Caco-2 (cell line): Measurements from ENCODE around the gene LRRC10B. TPM values are rescaled to one million over a fixed set of nuclear protein-coding genes. Genes with fewer than 3 reads are reported as not detected.

Experiments used
- BruUV-seq: library from RNA; stranded (reverse); fragments of 400-500 nt; replicated peaks from 2 replicates; lab custom pipeline; 2021; lab: Mats Ljungman, UMichigan
- CTCF ChIA-PET: fragments of 300-600 bp; sonication (Branson Sonifier 250); formaldehyde crosslinking; loops from one replicate; lab custom pipeline; 2022; ENCODE audit warnings: antibody characterized with exemption; lab: Charles Lee
- POLR2A ChIA-PET: fragments of 300-600 bp; sonication (Branson Sonifier 250); formaldehyde crosslinking; loops from one replicate; lab custom pipeline; 2022; ENCODE audit warnings: antibody characterized with exemption; lab: Charles Lee
- DNase-seq, 2 experiments: peaks; one replicate each; pipeline versions ENCODE4 v3.0.0 to v3.0.0-alpha.2; 2020 to 2022
- H3K27me3 ChIP-seq: replicated peaks from 2 replicates; pipeline ENCODE4 v1.6.0; 2011; ENCODE audit warnings: low read length; ENCODE audit not compliant: control insufficient read depth, insufficient read depth
- H3K36me3 ChIP-seq: 2 replicates; pipeline ENCODE4 v1.5.1; 2011; ENCODE audit warnings: low read length; ENCODE audit not compliant: control insufficient read depth, insufficient read depth
- H3K4me1 ChIP-seq: fragments of 250-450 bp; sonication (Bioruptor Pico); 2 replicates; pipeline ENCODE4 v1.5.1; 2020; ENCODE audit warnings: mild to moderate bottlenecking
- H3K4me3 ChIP-seq: 2 replicates; pipeline ENCODE4 v1.5.1; 2011; ENCODE audit warnings: low read depth, mild to moderate bottlenecking, control low read depth, low read length
- H3K9me3 ChIP-seq: fragments of 250-450 bp; sonication (Bioruptor Pico); 2 replicates; pipeline ENCODE4 v1.5.1; 2020; ENCODE audit warnings: mild to moderate bottlenecking, moderate library complexity
- H3K27ac Mint-ChIP-seq: one replicate; pipeline ENCODE4 v1.8.0; 2022; ENCODE audit warnings: mixed read lengths; ENCODE audit not compliant: unreplicated experiment
- H3K27me3 Mint-ChIP-seq: one replicate; pipeline ENCODE4 v1.8.0; 2022; ENCODE audit warnings: mixed read lengths; ENCODE audit not compliant: insufficient read depth, unreplicated experiment
- H3K36me3 Mint-ChIP-seq: one replicate; pipeline ENCODE4 v1.8.0; 2022; ENCODE audit warnings: mild to moderate bottlenecking, mixed read lengths; ENCODE audit not compliant: insufficient read depth, unreplicated experiment
- H3K4me1 Mint-ChIP-seq: one replicate; pipeline ENCODE4 v1.8.0; 2022; ENCODE audit warnings: low read depth, mixed read lengths; ENCODE audit not compliant: unreplicated experiment
- H3K4me3 Mint-ChIP-seq: one replicate; pipeline ENCODE4 v1.8.0; 2022; ENCODE audit warnings: mild to moderate bottlenecking, moderate library complexity, mixed read lengths; ENCODE audit not compliant: unreplicated experiment
- H3K9me3 Mint-ChIP-seq: one replicate; pipeline ENCODE4 v1.8.0; 2022; ENCODE audit warnings: mixed read lengths; ENCODE audit not compliant: unreplicated experiment
- intact Hi-C: fragments of 100-400 bp; cut with micrococcal nuclease; formaldehyde crosslinking; loops from one replicate; pipeline ENCODE4 v1.10.0; 2022; ENCODE audit not compliant: unreplicated experiment
- total RNA-seq: library from RNA; stranded (reverse); gene quantifications from 2 replicates; pipeline ENCODE4 v1.2.3, GENCODE V29; 2022
- TF ChIP-seq, protein P1 (sequence below), 2 experiments: fragments of 200-600 bp in 1 of 2; IDR thresholded peaks; 1 replicate in 1 of 2; 2 replicates in 1 of 2; pipeline versions ENCODE4 v1.5.1 to v1.8.0; 2011 to 2022; ENCODE audit warnings: antibody characterized with exemption in 1 of 2, control low read depth in 1 of 2, inconsistent platforms in 1 of 2, low read depth in 1 of 2, low read length in 1 of 2, mild to moderate bottlenecking in 1 of 2, moderate library complexity in 1 of 2; ENCODE audit not compliant: insufficient read depth in 1 of 2, severe bottlenecking in 1 of 2, unreplicated experiment in 1 of 2

LRRC10B gene
- total RNA-seq, 1 experiment from 2014 or later = 0.34 TPM

DNA sequence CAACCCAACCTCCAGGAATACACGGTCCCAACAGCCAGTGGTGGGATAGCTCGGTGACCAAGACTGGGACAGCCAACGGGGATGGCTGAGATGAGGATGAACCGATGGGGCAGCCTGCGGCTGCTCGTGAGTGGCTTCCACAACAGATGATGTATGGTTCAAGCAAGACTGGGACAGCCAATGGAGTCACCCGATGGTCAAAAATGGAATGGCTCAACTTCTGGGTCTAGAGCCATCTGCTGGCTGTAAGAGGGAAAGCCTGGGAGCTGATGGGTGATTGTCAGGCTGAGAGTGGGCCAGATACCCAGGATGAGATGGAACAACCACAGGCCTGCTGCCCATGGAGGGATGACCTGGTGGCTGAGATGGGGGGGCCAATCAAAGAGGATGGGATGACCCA lies 36.8 kb downstream of the LRRC10B start:
- TF ChIP-seq, protein P1, sequence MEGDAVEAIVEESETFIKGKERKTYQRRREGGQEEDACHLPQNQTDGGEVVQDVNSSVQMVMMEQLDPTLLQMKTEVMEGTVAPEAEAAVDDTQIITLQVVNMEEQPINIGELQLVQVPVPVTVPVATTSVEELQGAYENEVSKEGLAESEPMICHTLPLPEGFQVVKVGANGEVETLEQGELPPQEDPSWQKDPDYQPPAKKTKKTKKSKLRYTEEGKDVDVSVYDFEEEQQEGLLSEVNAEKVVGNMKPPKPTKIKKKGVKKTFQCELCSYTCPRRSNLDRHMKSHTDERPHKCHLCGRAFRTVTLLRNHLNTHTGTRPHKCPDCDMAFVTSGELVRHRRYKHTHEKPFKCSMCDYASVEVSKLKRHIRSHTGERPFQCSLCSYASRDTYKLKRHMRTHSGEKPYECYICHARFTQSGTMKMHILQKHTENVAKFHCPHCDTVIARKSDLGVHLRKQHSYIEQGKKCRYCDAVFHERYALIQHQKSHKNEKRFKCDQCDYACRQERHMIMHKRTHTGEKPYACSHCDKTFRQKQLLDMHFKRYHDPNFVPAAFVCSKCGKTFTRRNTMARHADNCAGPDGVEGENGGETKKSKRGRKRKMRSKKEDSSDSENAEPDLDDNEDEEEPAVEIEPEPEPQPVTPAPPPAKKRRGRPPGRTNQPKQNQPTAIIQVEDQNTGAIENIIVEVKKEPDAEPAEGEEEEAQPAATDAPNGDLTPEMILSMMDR (IDR thresholded peaks at IDR 0.05; ENCODE audit: insufficient read depth in 1 of 2, low read depth in 1 of 2, low read length in 1 of 2, severe bottlenecking in 1 of 2, unreplicated experiment in 1 of 2) = peak; percentile 35 to 40
- no TSS peak for BruUV-seq
- no peaks in the 10 kb centered on the region for H3K27me3 Mint-ChIP-seq
- H3K4me3 Mint-ChIP-seq = no peak overlapping the region
- Histone ChIP-seq H3K36me3 (peaks cover 2% of the 10 kb centered on the region; the same call in 1 of the 2 replicates), H3K27me3 (no peaks in the 10 kb centered on the region), H3K9me3 (no peaks in the 10 kb centered on the region), H3K4me1 (peaks cover 9% of the 10 kb centered on the region), H3K4me3 (no peak overlapping the region)
- DNase-seq = no peak
- ChIA-PET CTCF (interaction anchor here (0.5 to 1.1 kb wide), 4 partner anchors 9 to 93 kb away, joined by 3 to 5 read pairs (median 4); no protein-coding TSS in a partner anchor), POLR2A (no interaction called here)
- intact Hi-C loops = no loop called here
- H3K9me3 Mint-ChIP-seq = peaks cover 9% of the 10 kb centered on the region
- peak overlapping the region; percentile 51 for H3K27ac Mint-ChIP-seq
- peaks cover 19% of the 10 kb centered on the region for H3K36me3 Mint-ChIP-seq
- peaks cover 6% of the 10 kb centered on the region for H3K4me1 Mint-ChIP-seq

DNA sequence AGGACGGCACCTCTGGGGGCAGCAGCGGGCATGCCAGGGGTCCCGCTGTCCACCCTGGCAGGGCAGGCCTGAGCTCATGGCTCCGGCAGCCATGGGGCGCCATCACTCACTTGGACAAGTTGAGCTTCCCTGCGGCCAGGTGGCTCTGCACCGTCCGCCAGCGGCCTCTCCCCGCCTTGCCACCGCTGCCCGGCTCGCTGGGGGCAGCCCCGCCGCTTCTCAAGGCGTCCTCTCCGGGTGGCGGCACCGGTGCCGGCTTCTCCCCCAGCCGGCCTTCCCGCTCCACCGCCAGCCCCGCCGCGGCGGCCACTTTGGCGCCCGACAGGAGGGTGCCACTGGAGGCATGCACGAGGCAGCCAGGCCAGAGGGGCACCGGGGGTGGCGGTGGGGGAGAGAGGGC lies 37.4 kb downstream of the LRRC10B start:
- Mint-ChIP-seq H3K36me3 (peaks cover 19% of the 10 kb centered on the region), H3K27me3 (no peaks in the 10 kb centered on the region), H3K27ac (peak overlapping the region; percentile 51), H3K4me3 (no peak overlapping the region), H3K9me3 (peaks cover 9% of the 10 kb centered on the region), H3K4me1 (peaks cover 6% of the 10 kb centered on the region)
- no peak for DNase-seq
- TF ChIP-seq, protein P1 (IDR thresholded peaks at IDR 0.05; ENCODE audit: insufficient read depth in 1 of 2, low read depth in 1 of 2, low read length in 1 of 2, severe bottlenecking in 1 of 2, unreplicated experiment in 1 of 2) = no peak
- H3K36me3 ChIP-seq = peaks cover 2% of the 10 kb centered on the region; the same call in 1 of the 2 replicates
- intact Hi-C loops = no loop called here
- H3K9me3 ChIP-seq = no peaks in the 10 kb centered on the region
- ChIA-PET CTCF (interaction anchor here (0.5 to 1.1 kb wide), 4 partner anchors 9 to 92 kb away, joined by 3 to 5 read pairs (median 4); no protein-coding TSS in a partner anchor), POLR2A (no interaction called here)
- BruUV-seq = no TSS peak
- no peak overlapping the region for H3K4me3 ChIP-seq
- no peaks in the 10 kb centered on the region for H3K27me3 ChIP-seq
- peaks cover 9% of the 10 kb centered on the region for H3K4me1 ChIP-seq

DNA sequence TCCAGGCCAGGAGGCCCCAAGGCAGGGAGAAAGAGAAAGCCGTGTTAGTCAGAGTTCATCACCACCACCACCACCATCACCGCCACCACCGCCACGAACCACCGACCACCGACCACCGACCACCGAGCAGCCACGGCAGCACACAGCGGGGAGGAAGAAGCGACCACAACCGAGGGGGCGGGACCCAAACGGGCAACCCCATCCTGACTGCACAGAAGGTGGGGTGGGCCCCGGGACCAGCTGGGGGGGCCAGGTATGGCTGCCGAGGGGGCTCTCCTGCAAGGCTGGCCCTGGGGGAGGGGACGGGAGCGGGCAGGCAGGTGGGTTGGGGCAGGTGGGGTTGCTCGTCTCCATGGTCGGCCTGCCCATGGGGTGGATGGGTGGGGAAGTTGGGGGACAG lies 38.1 kb downstream of the LRRC10B start:
- H3K4me3 ChIP-seq = no peak overlapping the region
- intact Hi-C loops = no loop called here
- CTCF ChIA-PET = no interaction called here
- Mint-ChIP-seq H3K27ac (no peak overlapping the region), H3K36me3 (peaks cover 15% of the 10 kb centered on the region), H3K4me1 (peaks cover 6% of the 10 kb centered on the region), H3K27me3 (no peaks in the 10 kb centered on the region), H3K4me3 (no peak overlapping the region), H3K9me3 (peaks cover 9% of the 10 kb centered on the region)
- POLR2A ChIA-PET = no interaction called here
- DNase-seq = no peak
- TF ChIP-seq, protein P1 (IDR thresholded peaks at IDR 0.05; ENCODE audit: insufficient read depth in 1 of 2, low read depth in 1 of 2, low read length in 1 of 2, severe bottlenecking in 1 of 2, unreplicated experiment in 1 of 2) = no peak
- H3K36me3 ChIP-seq = peaks cover 2% of the 10 kb centered on the region; the same call in 1 of the 2 replicates
- peaks cover 9% of the 10 kb centered on the region for H3K4me1 ChIP-seq
- no peaks in the 10 kb centered on the region for H3K27me3 ChIP-seq
- no peaks in the 10 kb centered on the region for H3K9me3 ChIP-seq
- no TSS peak for BruUV-seq
